Activated naive CD8-positive, alpha-beta T cell treated with anti-CD3 and anti-CD28 coated beads, Interleukin-2, amount 10 ng/mL, durations not matched to agents 7 days and 5 days (primary cell): ENCODE results near the gene EHHADH. TPM values are rescaled to one million over a fixed set of nuclear protein-coding genes. Genes with fewer than 3 reads are reported as not detected.

ENCODE experiments used
- ATAC-seq: fragments of 150-1000 bp; cut with Tn5 transposase; one replicate; pipeline ENCODE4 v1.10.0; 2021; ENCODE audit warnings: low read depth, moderate library complexity
- POLR2A ChIA-PET: fragments of 350-600 bp; sonication (Branson Sonifier 250); formaldehyde crosslinking; loops from one replicate; lab custom pipeline; 2021; ENCODE audit warnings: antibody characterized with exemption; lab: Charles Lee
- DNase-seq: peaks from one replicate; pipeline ENCODE4 v3.0.0; 2021
- H3K27ac Mint-ChIP-seq: one replicate; pipeline ENCODE4 v1.8.0; 2022; ENCODE audit warnings: mild to moderate bottlenecking, mixed read lengths
- H3K27me3 Mint-ChIP-seq: one replicate; pipeline ENCODE4 v1.8.0; 2022; ENCODE audit warnings: mild to moderate bottlenecking, moderate library complexity, mixed read lengths
- H3K36me3 Mint-ChIP-seq: one replicate; pipeline ENCODE4 v1.8.0; 2021; ENCODE audit warnings: mild to moderate bottlenecking, mixed read lengths
- H3K4me1 Mint-ChIP-seq: one replicate; pipeline ENCODE4 v1.8.0; 2021; ENCODE audit warnings: mixed read lengths
- H3K4me3 Mint-ChIP-seq: one replicate; pipeline ENCODE4 v1.8.0; 2022; ENCODE audit warnings: mild to moderate bottlenecking, moderate library complexity, mixed read lengths
- H3K9me3 Mint-ChIP-seq: one replicate; pipeline ENCODE4 v1.8.0; 2021; ENCODE audit warnings: mixed read lengths
- total RNA-seq, 2 experiments: library from RNA; stranded (reverse); gene quantifications; one replicate each; pipeline ENCODE4 v1.2.3, GENCODE V29; 2021

EHHADH gene
- total RNA-seq, 2 experiments from 2014 or later = 3.5 to 5.6 TPM

GRCh38 chr3:185161761-185162160, 92.1 kb downstream of the EHHADH start:
- DNase-seq = no peak
- no peaks in the 10 kb centered on the region for H3K9me3 Mint-ChIP-seq
- POLR2A ChIA-PET = no interaction called here
- H3K27me3 Mint-ChIP-seq = peaks cover 17% of the 10 kb centered on the region
- no peaks in the 10 kb centered on the region for H3K36me3 Mint-ChIP-seq
- H3K27ac Mint-ChIP-seq = no peak overlapping the region
- H3K4me3 Mint-ChIP-seq = no peak overlapping the region
- ATAC-seq = no peak
- H3K4me1 Mint-ChIP-seq = no peaks in the 10 kb centered on the region

GRCh38 chr3:185157347-185157746, 96.5 kb downstream of the EHHADH start:
- Mint-ChIP-seq H3K4me1 (peaks cover 2% of the 10 kb centered on the region), H3K4me3 (no peak overlapping the region), H3K27ac (no peak overlapping the region), H3K9me3 (no peaks in the 10 kb centered on the region), H3K27me3 (peaks cover 19% of the 10 kb centered on the region), H3K36me3 (no peaks in the 10 kb centered on the region)
- no peak for ATAC-seq
- no peak for DNase-seq
- POLR2A ChIA-PET = no interaction called here

- POLR2A ChIA-PET = no interaction called here
- Mint-ChIP-seq H3K27me3 (peaks cover 34% of the 10 kb centered on the region), H3K36me3 (no peaks in the 10 kb centered on the region), H3K9me3 (no peaks in the 10 kb centered on the region), H3K4me3 (no peak overlapping the region), H3K4me1 (peaks cover 4% of the 10 kb centered on the region), H3K27ac (no peak overlapping the region)
- DNase-seq (no peak), ATAC-seq (no peak)
Observed at GRCh38 chr3:185155678-185156077, 98.2 kb downstream of the EHHADH start.

- H3K4me3 Mint-ChIP-seq = no peak overlapping the region
- ATAC-seq = no peak
- H3K4me1 Mint-ChIP-seq = peaks cover 4% of the 10 kb centered on the region
- no peaks in the 10 kb centered on the region for H3K9me3 Mint-ChIP-seq
- H3K36me3 Mint-ChIP-seq = no peaks in the 10 kb centered on the region
- POLR2A ChIA-PET = no interaction called here
- H3K27me3 Mint-ChIP-seq = peaks cover 42% of the 10 kb centered on the region
- no peak for DNase-seq
- no peak overlapping the region for H3K27ac Mint-ChIP-seq
Observed at GRCh38 chr3:185153861-185154629, 99.8 kb downstream of the EHHADH start.

- Mint-ChIP-seq H3K27me3 (peaks cover 40% of the 10 kb centered on the region), H3K4me1 (peaks cover 4% of the 10 kb centered on the region), H3K27ac (peak overlapping the region; percentile 62), H3K36me3 (no peaks in the 10 kb centered on the region), H3K4me3 (peak overlapping the region; percentile 79), H3K9me3 (no peaks in the 10 kb centered on the region)
- ATAC-seq (peak; percentile 29), DNase-seq (peak; percentile 47)
- POLR2A ChIA-PET = no interaction called here
Observed at GRCh38 chr3:185153171-185153771, 100.6 kb downstream of the EHHADH start.

GRCh38 chr3:185152410-185153170, 101.3 kb downstream of the EHHADH start, which contains the start of gene C3orf70:
TSS of gene C3orf70 (minus strand) at chr3:185153060. CDS start at chr3:185152823, 237 bp downstream.
- peak within 1 kb of the TSS; percentile 62 for H3K27ac Mint-ChIP-seq
- no peaks in the 10 kb centered on the region for H3K9me3 Mint-ChIP-seq
- peaks cover 37% of the 10 kb centered on the region for H3K27me3 Mint-ChIP-seq
- POLR2A ChIA-PET = interaction anchor here (0.6 kb wide), 1 partner anchor 668 kb away, joined by 5 read pairs; no protein-coding TSS in a partner anchor
- DNase-seq (peak; percentile 59), ATAC-seq (peak; percentile 76)
- H3K36me3 Mint-ChIP-seq = no peaks in the 10 kb centered on the region
- H3K4me3 Mint-ChIP-seq = peak within 1 kb of the TSS; percentile 79
- peaks cover 4% of the 10 kb centered on the region for H3K4me1 Mint-ChIP-seq

- Mint-ChIP-seq H3K4me1 (peaks cover 4% of the 10 kb centered on the region), H3K27me3 (peaks cover 37% of the 10 kb centered on the region), H3K27ac (no peak overlapping the region), H3K9me3 (no peaks in the 10 kb centered on the region), H3K4me3 (peak overlapping the region; percentile 73), H3K36me3 (no peaks in the 10 kb centered on the region)
- POLR2A ChIA-PET = interaction anchor here (0.6 kb wide), 1 partner anchor 668 kb away, joined by 5 read pairs; no protein-coding TSS in a partner anchor
- DNase-seq (no peak), ATAC-seq (no peak)
Observed at GRCh38 chr3:185151964-185152409, 101.9 kb downstream of the EHHADH start.

GRCh38 chr3:185151101-185151963, 102.5 kb downstream of the EHHADH start:
- DNase-seq = no peak
- Mint-ChIP-seq H3K4me1 (peaks cover 4% of the 10 kb centered on the region), H3K9me3 (no peaks in the 10 kb centered on the region), H3K36me3 (no peaks in the 10 kb centered on the region), H3K27me3 (peaks cover 37% of the 10 kb centered on the region), H3K4me3 (no peak overlapping the region), H3K27ac (no peak overlapping the region)
- POLR2A ChIA-PET = no interaction called here
- no peak for ATAC-seq

- no peak for ATAC-seq
- Mint-ChIP-seq H3K4me3 (no peak overlapping the region), H3K27ac (no peak overlapping the region), H3K36me3 (no peaks in the 10 kb centered on the region), H3K4me1 (peaks cover 4% of the 10 kb centered on the region), H3K27me3 (peaks cover 40% of the 10 kb centered on the region), H3K9me3 (no peaks in the 10 kb centered on the region)
- DNase-seq = no peak
- POLR2A ChIA-PET = no interaction called here
Observed at GRCh38 chr3:185150561-185150960, 103.3 kb downstream of the EHHADH start.

- POLR2A ChIA-PET = no interaction called here
- H3K4me1 Mint-ChIP-seq = peaks cover 4% of the 10 kb centered on the region
Observed at GRCh38 chr3:185149591-185149990, 104.3 kb downstream of the EHHADH start.

GRCh38 chr3:185145511-185145910, 108.3 kb downstream of the EHHADH start:
- no peak for ATAC-seq
- POLR2A ChIA-PET = no interaction called here

More at GRCh38 chr3:185149591-185149990, 104.3 kb downstream of the EHHADH start:
- Mint-ChIP-seq H3K4me3 (no peak overlapping the region), H3K27ac (no peak overlapping the region), H3K9me3 (no peaks in the 10 kb centered on the region), H3K36me3 (no peaks in the 10 kb centered on the region), H3K27me3 (peaks cover 40% of the 10 kb centered on the region)
- ATAC-seq (no peak), DNase-seq (no peak)

GRCh38 chr3:185144784-185145183, 109.1 kb downstream of the EHHADH start:
- Mint-ChIP-seq H3K4me3 (no peak overlapping the region), H3K27me3 (peaks cover 27% of the 10 kb centered on the region), H3K4me1 (no peaks in the 10 kb centered on the region), H3K27ac (no peak overlapping the region), H3K36me3 (no peaks in the 10 kb centered on the region), H3K9me3 (no peaks in the 10 kb centered on the region)
- no peak for ATAC-seq
- no peak for DNase-seq
- POLR2A ChIA-PET = no interaction called here

More at GRCh38 chr3:185145511-185145910, 108.3 kb downstream of the EHHADH start:
- Mint-ChIP-seq H3K4me3 (no peak overlapping the region), H3K27ac (no peak overlapping the region), H3K27me3 (peaks cover 33% of the 10 kb centered on the region), H3K4me1 (no peaks in the 10 kb centered on the region), H3K36me3 (no peaks in the 10 kb centered on the region), H3K9me3 (no peaks in the 10 kb centered on the region)
- no peak for DNase-seq
